ENCODE results near the gene SPDYE6.
"Not testable (repeated sequence)": the region's sequence is repeated elsewhere in the genome, so short reads cannot be mapped to it uniquely, and the experiment has no call there.

The SPDYE6 gene

GRCh38 chr7:102319671-102320070 lies 36.6 kb downstream of the SPDYE6 start:
- DNase-seq = no peak
- intact Hi-C loops (cut with DNase I) = no loop called here

GRCh38 chr7:102318482-102318971 lies 37.7 kb downstream of the SPDYE6 start:
- intact Hi-C loops (cut with DNase I) = no loop called here
- DNase-seq = peak in 2 of 10 donors; percentile 26 to 62

DNA sequence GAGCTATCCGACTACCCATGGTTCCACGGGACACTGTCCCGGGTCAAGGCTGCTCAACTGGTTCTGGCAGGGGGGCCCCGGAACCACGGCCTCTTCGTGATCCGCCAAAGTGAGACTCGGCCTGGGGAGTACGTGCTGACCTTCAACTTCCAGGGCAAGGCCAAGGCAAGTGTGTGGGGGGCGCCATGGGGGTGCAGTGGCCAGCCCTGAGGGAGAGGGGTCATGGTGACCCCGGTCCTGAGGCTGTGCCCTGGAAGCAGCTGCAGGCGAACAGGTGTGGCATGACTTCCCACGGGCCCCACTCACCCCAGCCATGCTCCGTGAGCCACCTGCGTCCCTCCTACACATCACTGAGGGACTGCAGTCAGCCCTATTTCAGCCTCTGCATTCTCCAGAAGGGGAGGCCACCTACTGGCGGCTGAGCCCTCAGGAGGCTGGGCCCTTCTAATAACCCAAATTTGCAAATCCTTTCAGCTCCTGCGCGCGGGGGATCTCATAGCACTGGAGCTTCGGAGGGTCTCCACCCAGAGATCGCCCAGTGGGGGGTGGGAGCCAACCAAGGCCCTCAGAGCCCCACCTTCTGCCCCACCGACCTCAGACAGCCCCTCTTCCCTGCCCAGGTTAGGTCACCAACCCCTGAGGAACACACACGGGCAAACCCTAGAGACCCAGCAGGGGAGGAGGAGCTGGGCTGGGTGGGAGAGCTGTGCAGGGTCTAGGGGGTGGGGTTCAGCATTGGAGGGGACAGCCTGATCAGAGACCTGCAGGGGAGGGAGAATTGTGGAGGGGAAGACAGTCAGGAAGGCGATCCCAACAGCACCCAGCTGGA lies 38.8 kb downstream of the SPDYE6 start:
- intact Hi-C loops (cut with DNase I) = no loop called here
- DNase-seq = peak in 2 of 10 donors; percentile 39 to 70

DNA sequence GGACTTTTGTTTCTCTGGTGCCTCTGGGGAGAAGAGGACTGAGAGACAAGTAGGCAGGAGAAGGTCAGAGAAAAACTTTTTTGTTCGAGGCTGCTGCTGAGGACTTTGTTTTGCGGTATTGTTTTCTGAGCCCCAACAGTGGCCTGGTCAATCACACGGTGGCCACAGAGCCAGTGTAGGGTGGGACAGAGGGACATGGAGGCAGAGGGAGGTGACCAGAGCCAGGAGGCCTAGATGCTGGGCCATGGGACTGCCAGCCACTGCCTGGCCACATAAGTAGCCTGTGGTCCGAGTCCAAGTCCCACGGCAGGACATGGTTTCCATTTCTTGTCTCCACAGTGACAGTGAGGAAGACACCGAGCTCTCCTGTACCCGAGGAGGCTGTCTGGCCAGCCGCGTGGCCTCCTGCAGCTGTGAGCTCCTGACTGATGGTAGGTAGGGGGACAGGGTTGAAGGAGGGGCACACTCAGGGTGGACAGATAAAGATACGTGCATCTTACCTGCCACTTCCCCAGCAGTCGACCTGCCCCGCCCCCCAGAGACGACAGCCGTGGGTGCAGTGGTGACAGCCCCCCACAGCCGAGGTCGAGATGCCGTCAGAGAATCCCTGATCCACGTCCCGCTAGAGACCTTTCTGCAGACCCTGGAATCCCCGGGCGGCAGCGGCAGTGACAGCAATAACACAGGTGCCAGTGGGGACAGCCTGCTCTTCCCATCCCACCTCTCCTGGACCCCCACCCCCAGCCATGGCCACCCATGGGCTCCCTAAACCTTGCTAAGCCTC lies 42.1 kb downstream of the SPDYE6 start:
- intact Hi-C loops (cut with DNase I) = no loop called here
- peak in 3 of 10 donors; percentile 55 to 71 (median 64) for DNase-seq

DNA sequence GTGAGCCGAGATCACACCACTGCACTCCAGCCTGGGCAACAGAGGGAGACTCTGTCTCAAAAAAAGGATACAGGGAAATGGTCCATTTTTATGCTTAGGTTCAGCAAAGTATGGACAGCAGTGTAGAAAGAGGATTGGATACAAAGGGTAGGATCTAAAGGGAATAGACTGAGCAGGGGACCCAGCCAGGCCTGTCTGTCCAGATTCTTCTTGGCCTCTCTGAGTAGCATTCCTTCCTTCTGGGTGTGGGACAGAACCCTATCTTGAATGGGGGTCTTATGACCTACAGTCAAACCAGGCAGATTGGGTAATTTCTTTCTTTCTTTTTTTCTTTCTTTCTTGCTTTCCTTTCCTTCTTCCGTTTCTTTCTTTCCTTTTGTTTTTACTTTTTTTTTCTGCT lies 43.9 kb downstream of the SPDYE6 start:
- intact Hi-C loops (cut with DNase I) = no loop called here
- peak in 2 of 10 donors; percentile 15 to 16 for DNase-seq

DNA sequence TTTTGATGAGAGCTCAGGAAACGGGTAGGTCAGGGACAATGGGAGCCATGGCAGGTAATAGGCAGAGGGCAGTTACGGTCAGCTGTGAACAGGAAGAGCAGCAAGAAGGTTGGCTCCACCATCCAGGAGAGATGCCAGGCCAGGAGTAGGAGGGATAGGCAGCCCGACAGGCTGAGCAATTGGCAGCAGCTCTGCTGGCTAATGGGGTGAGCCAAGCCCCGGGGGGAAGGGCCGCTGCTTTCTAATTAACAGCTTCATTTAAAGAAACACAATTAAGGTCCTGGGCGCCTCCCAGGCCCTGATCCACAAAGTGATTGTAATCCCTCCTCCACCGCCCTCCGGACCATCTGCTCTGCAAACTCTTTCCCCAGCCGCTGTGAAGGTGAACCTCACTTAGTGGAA lies 45.8 kb downstream of the SPDYE6 start:
- DNase-seq = peak in 5 of 10 donors; percentile 26 to 86 (median 54)
- intact Hi-C loops (cut with DNase I) = no loop called here

- intact Hi-C loops (cut with DNase I) = no loop called here
- DNase-seq = no peak
Observed at GRCh38 chr7:102306916-102307677, 49.1 kb downstream of the SPDYE6 start.

GRCh38 chr7:102305414-102306268 lies 50.6 kb downstream of the SPDYE6 start:
- intact Hi-C loops (cut with DNase I) = no loop called here
- no peak for DNase-seq

DNA sequence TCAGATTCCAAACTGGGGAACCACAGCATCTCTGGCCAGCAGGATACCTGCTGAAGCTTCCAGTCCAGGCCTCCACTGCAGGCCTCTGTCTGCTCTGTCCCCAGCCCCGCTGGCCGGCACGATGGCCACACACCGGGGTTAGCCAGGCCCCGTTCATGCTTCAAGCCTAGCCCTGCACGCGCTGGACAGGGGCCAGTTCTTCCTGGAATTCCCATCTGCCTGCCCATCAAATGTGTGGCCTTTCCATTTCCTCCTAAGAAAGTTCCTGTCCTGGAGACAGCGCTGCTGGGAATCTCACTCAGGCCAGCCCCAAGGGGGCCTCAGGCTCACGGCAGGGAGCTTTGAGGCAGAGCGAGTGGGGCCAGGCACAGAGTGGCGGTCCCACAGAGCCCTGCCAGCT lies 51.6 kb downstream of the SPDYE6 start:
- no peak for DNase-seq
- intact Hi-C loops (cut with DNase I) = no loop called here

DNA sequence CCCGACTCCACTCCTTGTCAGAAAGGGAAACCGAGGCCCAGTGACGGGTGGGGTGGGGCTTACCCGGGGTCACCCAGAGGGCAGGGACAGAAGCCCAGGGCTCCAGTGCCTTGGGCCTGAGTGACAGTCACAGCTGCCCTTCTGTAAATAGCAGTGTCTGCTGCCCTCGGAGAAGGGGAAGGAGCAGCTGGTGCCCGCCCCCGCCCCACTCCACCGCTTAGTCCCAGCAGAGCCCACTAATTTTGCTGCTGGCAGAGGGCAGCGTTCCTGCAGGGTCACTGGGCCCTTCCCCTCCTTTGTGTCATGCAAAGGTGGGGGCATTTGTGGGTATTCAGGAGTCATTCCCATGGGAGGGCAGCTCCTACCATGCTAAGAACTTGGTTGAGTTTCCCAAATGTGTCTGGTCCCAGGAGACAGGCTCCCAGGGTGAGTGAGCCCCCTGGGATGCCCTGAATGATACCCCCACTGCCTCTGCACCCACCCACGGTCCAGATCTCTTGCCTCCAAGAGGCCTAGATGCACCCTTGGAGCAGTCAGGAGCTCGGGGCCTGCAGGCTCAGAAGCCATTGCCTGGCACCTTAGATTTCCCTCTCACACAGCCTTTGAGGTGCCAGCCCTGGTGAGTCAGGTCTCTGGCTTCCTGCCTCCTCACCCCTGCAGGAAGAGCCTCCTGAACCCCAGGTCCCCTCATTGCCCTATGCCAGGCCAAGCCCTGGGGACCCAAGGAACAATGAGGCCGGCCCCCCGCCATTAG lies 52.4 kb downstream of the SPDYE6 start:
- intact Hi-C loops (cut with DNase I) = no loop called here
- no peak for DNase-seq

GRCh38 chr7:102302025-102302424 lies 54.2 kb downstream of the SPDYE6 start:
- intact Hi-C loops (cut with DNase I) = no loop called here

GRCh38 chr7:102301367-102301766 lies 54.9 kb downstream of the SPDYE6 start:
- intact Hi-C loops (cut with DNase I) = not testable (repeated sequence)

More at GRCh38 chr7:102302025-102302424, 54.2 kb downstream of the SPDYE6 start:
- no peak for DNase-seq

GRCh38 chr7:102300643-102301221 lies 55.5 kb downstream of the SPDYE6 start:
- DNase-seq = no peak
- intact Hi-C loops (cut with DNase I) = no loop called here

More at GRCh38 chr7:102301367-102301766, 54.9 kb downstream of the SPDYE6 start:
- DNase-seq = not testable (repeated sequence)

DNA sequence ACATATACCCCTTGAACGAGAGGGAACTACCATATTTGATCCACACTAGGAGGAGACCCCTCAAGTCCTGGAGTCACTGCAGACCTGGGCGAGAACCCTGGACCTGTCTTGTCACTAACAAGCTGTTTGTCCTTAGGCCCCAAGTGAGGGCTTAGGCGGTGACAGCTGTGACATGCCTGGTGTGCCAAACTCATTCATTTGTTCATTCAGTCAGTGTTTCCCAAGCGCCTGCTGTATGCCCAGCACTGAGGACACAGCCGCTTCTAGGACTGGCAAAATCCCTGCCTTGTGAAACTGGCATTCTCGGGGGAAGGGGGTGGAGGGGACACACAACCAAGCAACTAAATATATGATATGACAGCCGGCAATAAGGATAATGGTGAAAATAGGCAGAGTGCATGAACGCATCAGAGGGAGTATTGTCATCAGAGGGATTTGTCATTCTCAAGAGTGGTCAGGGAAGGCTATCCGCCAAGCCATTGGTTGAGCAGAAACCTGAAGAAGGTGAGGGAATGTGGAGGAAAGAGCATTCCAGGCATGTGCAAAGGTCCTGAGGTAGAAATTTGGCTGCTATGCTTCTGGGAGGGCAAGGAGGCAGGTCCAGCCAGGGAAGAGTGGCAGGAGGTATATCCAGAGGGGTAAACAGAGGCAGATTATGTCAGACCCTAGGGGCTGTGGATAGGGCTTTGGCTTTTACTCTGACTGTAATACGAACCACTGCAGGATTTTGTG lies 58.6 kb downstream of the SPDYE6 start:
- DNase-seq = no peak
- intact Hi-C loops (cut with DNase I) = no loop called here

GRCh38 chr7:102296514-102296913 lies 59.7 kb downstream of the SPDYE6 start:
- no peak for DNase-seq
- intact Hi-C loops (cut with DNase I) = no loop called here

- DNase-seq = no peak
- intact Hi-C loops (cut with DNase I) = no loop called here
Observed at GRCh38 chr7:102296179-102296438, 60.1 kb downstream of the SPDYE6 start.
